GM12878 (cell line): ENCODE results near the gene POU2AF1. TPM values are rescaled to one million over a fixed set of nuclear protein-coding genes. Genes with fewer than 3 reads are reported as not detected.

Source experiments
- ATAC-seq: fragments of 200-7000 bp; cut with Tn5 transposase; 3 replicates; pipeline ENCODE4 v1.9.1; 2020; ENCODE audit warnings: mild to moderate bottlenecking, moderate library complexity
- BruUV-seq: library from RNA; stranded (reverse); fragments of 400-500 nt; replicated peaks from 2 replicates; lab custom pipeline; 2021; lab: Mats Ljungman, UMichigan
- CTCF ChIA-PET: fragments of 300-600 bp; sonication (Branson Sonifier 250); formaldehyde crosslinking; extraction: SDS; loops from one replicate; lab custom pipeline; 2021; ENCODE audit warnings: inconsistent platforms; lab: Yijun Ruan, JAX
- POLR2A ChIA-PET: fragments of 350-600 bp; formaldehyde crosslinking; extraction: SDS; loops from one replicate; lab custom pipeline; 2021; ENCODE audit warnings: inconsistent platforms; lab: Charles Lee
- RAD21 ChIA-PET: fragments of 300-600 bp; sonication (Branson Sonifier 250); formaldehyde crosslinking; loops from one replicate; lab custom pipeline; 2023; ENCODE audit warnings: antibody characterized with exemption; ENCODE audit not compliant: unreplicated experiment; lab: Charles Lee
- SMC1A ChIA-PET: fragments of 300-600 bp; sonication (Branson Sonifier 250); formaldehyde crosslinking; loops from one replicate; lab custom pipeline; 2023; ENCODE audit not compliant: unreplicated experiment, uncharacterized antibody; lab: Charles Lee
- DNase-seq: peaks from one replicate; pipeline ENCODE4 v3.0.0-alpha.2; 2011; ENCODE audit warnings: low read depth, low spot score
- FAIRE-seq: peaks from 3 replicates; lab custom pipeline; 2011; peaks lifted over from hg19 to GRCh38; lab: Jason Lieb, UNC
- H2AFZ ChIP-seq: 2 replicates; pipeline ENCODE4 v1.6.0; 2011; ENCODE audit warnings: low read depth, low read length, control low read depth; ENCODE audit not compliant: control insufficient read depth
- H3K27ac ChIP-seq: 2 replicates; pipeline ENCODE4 v1.5.1; 2011; ENCODE audit warnings: control low read depth; ENCODE audit not compliant: control insufficient read depth, insufficient read depth
- H3K27me3 ChIP-seq, 2 experiments: replicated peaks in 1 of 2; 2 replicates each; pipeline versions ENCODE4 v1.6.0 to v1.6.1; 2011; ENCODE audit warnings: low read length in 1 of 2; ENCODE audit not compliant: control insufficient read depth in 2 of 2, insufficient read depth in 2 of 2
- H3K36me3 ChIP-seq, 2 experiments: 2 replicates each; pipeline ENCODE4 v1.5.1; 2011; ENCODE audit warnings: low read length in 1 of 2; ENCODE audit not compliant: control insufficient read depth in 2 of 2, insufficient read depth in 2 of 2
- H3K4me1 ChIP-seq: 2 replicates; pipeline ENCODE4 v1.6.1; 2011; ENCODE audit warnings: mild to moderate bottlenecking, low read length, moderate library complexity, mixed read lengths; ENCODE audit not compliant: control insufficient read depth, insufficient read depth
- H3K4me2 ChIP-seq: 2 replicates; pipeline ENCODE4 v1.6.0; 2011; ENCODE audit warnings: control low read depth; ENCODE audit not compliant: control insufficient read depth, insufficient read depth
- H3K4me3 ChIP-seq: fragments of 200-600 bp; sonication (generic); 2 replicates; pipeline ENCODE4 v1.5.1; 2016
- H3K79me2 ChIP-seq: 2 replicates; pipeline ENCODE4 v1.6.0; 2011; ENCODE audit warnings: low read length; ENCODE audit not compliant: control insufficient read depth, insufficient read depth
- H3K9ac ChIP-seq: 2 replicates; pipeline ENCODE4 v1.8.0; 2011; ENCODE audit warnings: low read length, control low read depth, mixed read lengths; ENCODE audit not compliant: control insufficient read depth, insufficient read depth
- H3K9me3 ChIP-seq: replicated peaks from 3 replicates; pipeline ENCODE4 v1.5.1; 2011; ENCODE audit warnings: mild to moderate bottlenecking, low read length; ENCODE audit not compliant: control insufficient read depth, insufficient read depth
- H4K20me1 ChIP-seq: 2 replicates; pipeline ENCODE4 v1.6.0; 2011; ENCODE audit not compliant: control insufficient read depth, insufficient read depth
- FOXK2 ChIP-seq: fragments of 450-650 bp; IDR thresholded peaks from 2 replicates; pipeline ENCODE4 v1.6.1; 2017; ENCODE audit warnings: mild to moderate bottlenecking, moderate library complexity
- MYC ChIP-seq: IDR thresholded peaks from 2 replicates; pipeline ENCODE4 v1.6.1; 2011; ENCODE audit warnings: mild to moderate bottlenecking, low read length, moderate library complexity, inconsistent platforms; ENCODE audit not compliant: insufficient read depth, insufficient replicate concordance, insufficient read length, severe bottlenecking
- NKRF ChIP-seq: fragments of 450-650 bp; conservative IDR thresholded peaks from 2 replicates; pipeline ENCODE4 v1.6.1; 2017; ENCODE audit warnings: mild to moderate bottlenecking, moderate library complexity
- POLR2A ChIP-seq: IDR thresholded peaks from 2 replicates; pipeline ENCODE4 v1.6.1; 2011; ENCODE audit warnings: low read depth, mild to moderate bottlenecking, low read length
- POLR2AphosphoS5 ChIP-seq: IDR thresholded peaks from 2 replicates; pipeline ENCODE4 v1.6.1; 2011; ENCODE audit warnings: mild to moderate bottlenecking, low read length, inconsistent platforms
- YBX1 ChIP-seq: fragments of 450-650 bp; IDR thresholded peaks from 2 replicates; pipeline ENCODE4 v1.6.1; 2016; ENCODE audit warnings: antibody characterized with exemption
- WGBS: methylation state at CpG from one replicate; pipeline ENCODE4 v1.1.6; 2016; ENCODE audit warnings: low lambda C conversion rate; ENCODE audit not compliant: insufficient replicate concordance, insufficient coverage; ENCODE audit errors: missing lambda C conversion rate; 5-methylcytosine and 5-hydroxymethylcytosine counted together
- in situ Hi-C: fragments of 300-500 bp; cut with MboI; formaldehyde crosslinking; loops from 9 replicates; pipeline ENCODE4 v1.14.3; 2018; ENCODE audit warnings: mixed read lengths
- intact Hi-C: fragments of 100-400 bp; cut with micrococcal nuclease; formaldehyde crosslinking; loops from one replicate; pipeline ENCODE4 v1.14.2; 2022; ENCODE audit not compliant: unreplicated experiment
- polyA plus RNA-seq, 11 experiments: library from polyadenylated mRNA; depleted of rRNA in 4 of 11; unstranded in 6 of 11; stranded (reverse) in 5 of 11; fragments of >200 nt; fragmentation: Nextera tagmentation in 4 of 11; fragmentation: Illumina TruSeq in 1 of 11; extraction: Ambion mirVana in 4 of 11; extraction: Trizol in 1 of 11; gene quantifications; 1 replicate in 1 of 11; 2 replicates in 10 of 11; pipeline versions ENCODE4 v1.2.1 to v1.2.3, GENCODE V29; 2011 to 2016; ENCODE audit warnings: inconsistent platforms in 2 of 11, missing spikeins in 2 of 11, low read depth in 1 of 11
- total RNA-seq, 4 experiments: library from RNA; depleted of rRNA in 3 of 4; stranded (reverse); fragments of >200 nt in 3 of 4; fragmentation: Illumina TruSeq in 1 of 4; extraction: Trizol in 1 of 4; gene quantifications; 2 replicates each; pipeline versions ENCODE4 v1.2.1 to v1.2.3, GENCODE V29; 2013 to 2021
- TF ChIP-seq, protein P1 (sequence below): IDR thresholded peaks from 2 replicates; pipeline ENCODE4 v1.6.1; 2011; ENCODE audit warnings: low read depth, low read length, improper control_type of control experiment, borderline replicate concordance

Gene POU2AF1
- total and polyA plus RNA-seq, 10 of the 15 experiments (the other 5 are each of a cell fraction or from before 2014, with no cell fraction given) = 13.1 to 169 (median 75.5) TPM

GRCh38 chr11:111372538-111372937 is 6.5 kb downstream of the POU2AF1 start:
- Histone ChIP-seq H3K27me3 (no peaks in the 10 kb centered on the region), H3K4me2 (peak overlapping the region; percentile 92), H3K4me3 (peak overlapping the region; percentile 67), H3K9me3 (no peaks in the 10 kb centered on the region), H4K20me1 (no peaks in the 10 kb centered on the region), H3K4me1 (peaks cover 49% of the 10 kb centered on the region), H2AFZ (no peak overlapping the region), H3K36me3 (peaks cover 0 to 14% of the 10 kb centered on the region in 2 experiments; a peak in 3 of 4 replicates), H3K27ac (peak overlapping the region; percentile 97), H3K9ac (peak overlapping the region; percentile 71), H3K79me2 (peaks cover 97% of the 10 kb centered on the region)
- BruUV-seq = no TSS peak
- intact Hi-C loops = no loop called here
- no peak for FAIRE-seq
- TF ChIP-seq NKRF = no peak
- TF ChIP-seq POLR2AphosphoS5 = 0 out of 2 replicates have a peak, but pooled peaks have one; percentile 8
- TF ChIP-seq POLR2A = peak; percentile 38; the same call in 1 of the 2 replicates
- TF ChIP-seq MYC = no peak
- no peak for TF ChIP-seq FOXK2
- TF ChIP-seq YBX1 = no peak
- TF ChIP-seq, protein P1, sequence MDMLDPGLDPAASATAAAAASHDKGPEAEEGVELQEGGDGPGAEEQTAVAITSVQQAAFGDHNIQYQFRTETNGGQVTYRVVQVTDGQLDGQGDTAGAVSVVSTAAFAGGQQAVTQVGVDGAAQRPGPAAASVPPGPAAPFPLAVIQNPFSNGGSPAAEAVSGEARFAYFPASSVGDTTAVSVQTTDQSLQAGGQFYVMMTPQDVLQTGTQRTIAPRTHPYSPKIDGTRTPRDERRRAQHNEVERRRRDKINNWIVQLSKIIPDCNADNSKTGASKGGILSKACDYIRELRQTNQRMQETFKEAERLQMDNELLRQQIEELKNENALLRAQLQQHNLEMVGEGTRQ = no peak
- no peak for DNase-seq
- in situ Hi-C loops = loop anchor here (10.0 kb wide), 1 partner anchor 1418 kb away; no protein-coding TSS in a partner anchor
- ATAC-seq = no peak
- WGBS = 0% methylated on average over 2 of the region's 2 CpGs
- ChIA-PET SMC1A (interaction anchor here (0.8 to 32.6 kb wide), 2 partner anchors 45 to 1373 kb away, joined by 3 to 972 read pairs; no protein-coding TSS in a partner anchor), CTCF (interaction anchor here (0.8 to 9.1 kb wide), 3 partner anchors 45 to 75 kb away, joined by 5 to 181 read pairs (median 7); no protein-coding TSS in a partner anchor), RAD21 (interaction anchor here (22.2 kb wide), 1 partner anchor 42 kb away, joined by 657 read pairs; no protein-coding TSS in a partner anchor), POLR2A (interaction anchor here (0.8 to 19.8 kb wide), 4 partner anchors 9 to 41 kb away, joined by 3 to 415 read pairs (median 8); no protein-coding TSS in a partner anchor)
